IMR-90 (cell line): ENCODE measurements around the gene RHOF.

Source experiments
- MAFK ChIP-seq: IDR thresholded peaks from 2 replicates; pipeline ENCODE4 v1.6.1; 2012; ENCODE audit warnings: low read depth, low read length, improper control_type of control experiment
- MAZ ChIP-seq: IDR thresholded peaks from 2 replicates; pipeline ENCODE4 v1.6.1; 2012; ENCODE audit warnings: low read depth, mild to moderate bottlenecking, low read length, improper control_type of control experiment, moderate library complexity, borderline replicate concordance
- MXI1 ChIP-seq: IDR thresholded peaks from 2 replicates; pipeline ENCODE4 v1.6.1; 2012; ENCODE audit warnings: low read depth, mild to moderate bottlenecking, low read length, moderate library complexity, borderline replicate concordance
- POLR2A ChIP-seq: IDR thresholded peaks from 2 replicates; pipeline ENCODE4 v1.6.1; 2012; ENCODE audit warnings: mild to moderate bottlenecking, low read depth, low read length
- RAD21 ChIP-seq: IDR thresholded peaks from 2 replicates; pipeline ENCODE4 v1.6.1; 2012; ENCODE audit warnings: low read length, improper control_type of control experiment
- TF ChIP-seq, protein P1 (sequence below): conservative IDR thresholded peaks from 2 replicates; pipeline ENCODE4 v1.5.1; 2012; ENCODE audit warnings: mild to moderate bottlenecking, low read depth, low read length, improper control_type of control experiment
- TF ChIP-seq, protein P2 (sequence below): fragments of 150-350 bp; IDR thresholded peaks from 2 replicates; pipeline ENCODE4 v1.6.1; 2016; ENCODE audit warnings: low read depth, mild to moderate bottlenecking, low read length, moderate library complexity, borderline replicate concordance

- no peak for TF ChIP-seq MAFK
- TF ChIP-seq, protein P1, sequence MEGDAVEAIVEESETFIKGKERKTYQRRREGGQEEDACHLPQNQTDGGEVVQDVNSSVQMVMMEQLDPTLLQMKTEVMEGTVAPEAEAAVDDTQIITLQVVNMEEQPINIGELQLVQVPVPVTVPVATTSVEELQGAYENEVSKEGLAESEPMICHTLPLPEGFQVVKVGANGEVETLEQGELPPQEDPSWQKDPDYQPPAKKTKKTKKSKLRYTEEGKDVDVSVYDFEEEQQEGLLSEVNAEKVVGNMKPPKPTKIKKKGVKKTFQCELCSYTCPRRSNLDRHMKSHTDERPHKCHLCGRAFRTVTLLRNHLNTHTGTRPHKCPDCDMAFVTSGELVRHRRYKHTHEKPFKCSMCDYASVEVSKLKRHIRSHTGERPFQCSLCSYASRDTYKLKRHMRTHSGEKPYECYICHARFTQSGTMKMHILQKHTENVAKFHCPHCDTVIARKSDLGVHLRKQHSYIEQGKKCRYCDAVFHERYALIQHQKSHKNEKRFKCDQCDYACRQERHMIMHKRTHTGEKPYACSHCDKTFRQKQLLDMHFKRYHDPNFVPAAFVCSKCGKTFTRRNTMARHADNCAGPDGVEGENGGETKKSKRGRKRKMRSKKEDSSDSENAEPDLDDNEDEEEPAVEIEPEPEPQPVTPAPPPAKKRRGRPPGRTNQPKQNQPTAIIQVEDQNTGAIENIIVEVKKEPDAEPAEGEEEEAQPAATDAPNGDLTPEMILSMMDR, result no peak
- TF ChIP-seq MAZ, result no peak
- TF ChIP-seq POLR2A, result no peak
- no peak for TF ChIP-seq RAD21
- TF ChIP-seq, protein P2, sequence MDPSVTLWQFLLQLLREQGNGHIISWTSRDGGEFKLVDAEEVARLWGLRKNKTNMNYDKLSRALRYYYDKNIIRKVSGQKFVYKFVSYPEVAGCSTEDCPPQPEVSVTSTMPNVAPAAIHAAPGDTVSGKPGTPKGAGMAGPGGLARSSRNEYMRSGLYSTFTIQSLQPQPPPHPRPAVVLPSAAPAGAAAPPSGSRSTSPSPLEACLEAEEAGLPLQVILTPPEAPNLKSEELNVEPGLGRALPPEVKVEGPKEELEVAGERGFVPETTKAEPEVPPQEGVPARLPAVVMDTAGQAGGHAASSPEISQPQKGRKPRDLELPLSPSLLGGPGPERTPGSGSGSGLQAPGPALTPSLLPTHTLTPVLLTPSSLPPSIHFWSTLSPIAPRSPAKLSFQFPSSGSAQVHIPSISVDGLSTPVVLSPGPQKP, result no peak
- no peak for TF ChIP-seq MXI1
Observed at GRCh38 chr12:121820056-121820455, 26.6 kb upstream of the RHOF start.
